H9 (cell line): ENCODE data around the gene NOTUM. TPM values are rescaled to one million over a fixed set of nuclear protein-coding genes. Genes with fewer than 3 reads are reported as not detected.

ENCODE experiments used
- DNase-seq: peaks from one replicate; pipeline ENCODE4 v3.0.0-alpha.2; 2017
- H2AFZ ChIP-seq: one replicate; pipeline ENCODE4 v1.6.1; 2013; ENCODE audit warnings: mild to moderate bottlenecking, low read length, control low read depth, moderate library complexity
- H2AK5ac ChIP-seq: 2 replicates; pipeline ENCODE4 v1.6.1; 2013; ENCODE audit warnings: low read length, control low read depth, mixed read lengths; ENCODE audit not compliant: insufficient read length
- H2BK120ac ChIP-seq: one replicate; pipeline ENCODE4 v1.6.1; 2013; ENCODE audit warnings: low read depth, mild to moderate bottlenecking, low read length, control low read depth, inconsistent platforms; ENCODE audit not compliant: poor library complexity, severe bottlenecking
- H2BK12ac ChIP-seq: 2 replicates; pipeline ENCODE4 v1.6.1; 2013; ENCODE audit warnings: low read length, control low read depth, mixed read lengths, low read depth; ENCODE audit not compliant: insufficient read length
- H2BK15ac ChIP-seq: 2 replicates; pipeline ENCODE4 v1.6.1; 2013; ENCODE audit warnings: low read depth, low read length, control low read depth
- H2BK20ac ChIP-seq: one replicate; pipeline ENCODE4 v1.6.1; 2013; ENCODE audit warnings: low read depth, mild to moderate bottlenecking, low read length, control low read depth, inconsistent platforms; ENCODE audit not compliant: poor library complexity, severe bottlenecking
- H2BK5ac ChIP-seq: 2 replicates; pipeline ENCODE4 v1.6.1; 2013; ENCODE audit warnings: low read length, control low read depth, mixed read lengths; ENCODE audit not compliant: insufficient read length
- H3K14ac ChIP-seq: 2 replicates; pipeline ENCODE4 v1.6.1; 2013; ENCODE audit warnings: low read length, control low read depth; ENCODE audit not compliant: insufficient read depth
- H3K18ac ChIP-seq: 2 replicates; pipeline ENCODE4 v1.6.1; 2013; ENCODE audit warnings: low read depth, mild to moderate bottlenecking, mixed read lengths, low read length, control low read depth; ENCODE audit not compliant: insufficient read length
- H3K23ac ChIP-seq: 2 replicates; pipeline ENCODE4 v1.6.1; 2013; ENCODE audit warnings: low read length, control low read depth, mixed read lengths, low read depth; ENCODE audit not compliant: insufficient read length
- H3K23me2 ChIP-seq: 2 replicates; pipeline ENCODE4 v1.6.1; 2013; ENCODE audit warnings: low read depth, mild to moderate bottlenecking, mixed read lengths, low read length, control low read depth; ENCODE audit not compliant: insufficient read length, poor library complexity, severe bottlenecking
- H3K27ac ChIP-seq: 2 replicates; pipeline ENCODE4 v1.5.1; 2013; ENCODE audit warnings: low read length, control low read depth, mixed read lengths, low read depth; ENCODE audit not compliant: insufficient read length
- H3K27me3 ChIP-seq: 2 replicates; pipeline ENCODE4 v1.6.1; 2013; ENCODE audit warnings: low read length, control low read depth, inconsistent platforms; ENCODE audit not compliant: insufficient read depth
- H3K4ac ChIP-seq: 2 replicates; pipeline ENCODE4 v1.6.1; 2013; ENCODE audit warnings: low read depth, mild to moderate bottlenecking, control low read depth, inconsistent platforms, low read length, moderate library complexity
- H3K4me1 ChIP-seq: 2 replicates; pipeline ENCODE4 v1.6.1; 2013; ENCODE audit warnings: low read length, control low read depth, inconsistent platforms; ENCODE audit not compliant: insufficient read depth
- H3K4me2 ChIP-seq: 2 replicates; pipeline ENCODE4 v1.6.1; 2013; ENCODE audit warnings: low read length, control low read depth, mixed read lengths; ENCODE audit not compliant: insufficient read length, insufficient read depth
- H3K56ac ChIP-seq: 2 replicates; pipeline ENCODE4 v1.6.1; 2013; ENCODE audit warnings: low read depth, mild to moderate bottlenecking, mixed read lengths, low read length, control low read depth; ENCODE audit not compliant: insufficient read length
- H3K79me1 ChIP-seq: 2 replicates; pipeline ENCODE4 v1.6.1; 2013; ENCODE audit warnings: low read depth, mild to moderate bottlenecking, moderate library complexity, low read length, control low read depth, inconsistent platforms; ENCODE audit not compliant: insufficient read depth, poor library complexity, severe bottlenecking
- H3K79me2 ChIP-seq: 2 replicates; pipeline ENCODE4 v1.6.1; 2013; ENCODE audit warnings: low read length, control low read depth, inconsistent platforms; ENCODE audit not compliant: insufficient read depth
- H3K9ac ChIP-seq: 2 replicates; pipeline ENCODE4 v1.6.1; 2013; ENCODE audit warnings: low read length, control low read depth, mixed read lengths; ENCODE audit not compliant: insufficient read length; ENCODE audit errors: extremely low read depth
- H3K9me3 ChIP-seq: one replicate; pipeline ENCODE4 v1.6.1; 2013; ENCODE audit warnings: low read depth, low read length, inconsistent platforms; ENCODE audit not compliant: control insufficient read depth
- H3T11ph ChIP-seq: one replicate; pipeline ENCODE4 v1.6.1; 2013; ENCODE audit warnings: mild to moderate bottlenecking, low read length, control low read depth, inconsistent platforms
- H4K20me1 ChIP-seq: one replicate; pipeline ENCODE4 v1.6.1; 2013; ENCODE audit not compliant: control insufficient read depth, insufficient read length, insufficient read depth
- H4K5ac ChIP-seq: 2 replicates; pipeline ENCODE4 v1.6.1; 2013; ENCODE audit warnings: low read depth, mild to moderate bottlenecking, mixed read lengths, low read length, control low read depth; ENCODE audit not compliant: insufficient read length
- H4K8ac ChIP-seq: replicated peaks from 2 replicates; pipeline ENCODE4 v1.6.1; 2013; ENCODE audit warnings: low read length, control low read depth, mixed read lengths, low read depth; ENCODE audit not compliant: insufficient read length
- H4K91ac ChIP-seq: 2 replicates; pipeline ENCODE4 v1.6.1; 2013; ENCODE audit warnings: low read depth, mild to moderate bottlenecking, moderate library complexity, mixed read lengths, low read length, control low read depth; ENCODE audit not compliant: insufficient read length
- H3K27ac Mint-ChIP-seq, 3 experiments: 2 replicates in 2 of 3; 3 replicates in 1 of 3; pipeline ENCODE4 v1.8.0; 2020 to 2021; ENCODE audit warnings: mixed read lengths in 3 of 3, mild to moderate bottlenecking in 1 of 3, moderate library complexity in 1 of 3
- H3K27me3 Mint-ChIP-seq: 2 replicates; pipeline ENCODE4 v1.8.0; 2021; ENCODE audit warnings: low read depth, mild to moderate bottlenecking, moderate library complexity, mixed read lengths
- H3K36me3 Mint-ChIP-seq, 3 experiments: 2 replicates in 2 of 3; 3 replicates in 1 of 3; pipeline ENCODE4 v1.8.0; 2020 to 2021; ENCODE audit warnings: low read depth in 3 of 3, mixed read lengths in 3 of 3; ENCODE audit not compliant: insufficient read depth in 1 of 3
- H3K4me1 Mint-ChIP-seq, 2 experiments: 2 replicates each; pipeline ENCODE4 v1.8.0; 2020; ENCODE audit warnings: mixed read lengths in 2 of 2
- H3K4me3 Mint-ChIP-seq, 2 experiments: 2 replicates in 1 of 2; 3 replicates in 1 of 2; pipeline ENCODE4 v1.8.0; 2020 to 2021; ENCODE audit warnings: mild to moderate bottlenecking in 2 of 2, mixed read lengths in 2 of 2, moderate library complexity in 1 of 2
- H3K9me3 Mint-ChIP-seq, 2 experiments: 2 replicates in 1 of 2; 3 replicates in 1 of 2; pipeline ENCODE4 v1.8.0; 2020; ENCODE audit warnings: mild to moderate bottlenecking in 2 of 2, mixed read lengths in 2 of 2, moderate library complexity in 1 of 2
- WGBS: extraction: QIAGEN DNeasy Blood & Tissue Kit; methylation state at CpG from one replicate; pipeline ENCODE4 v1.1.7; 2013; ENCODE audit warnings: missing lambda C conversion rate, low lambda C conversion rate, mixed read lengths; ENCODE audit not compliant: insufficient read length; ENCODE audit errors: extremely low coverage; 5-methylcytosine and 5-hydroxymethylcytosine counted together
- total RNA-seq: library from RNA; stranded (reverse); gene quantifications from 2 replicates; pipeline ENCODE4 v1.2.1, GENCODE V29; 2021
- TF ChIP-seq, protein P1 (sequence below): fragments of 200-600 bp; sonication (generic); conservative IDR thresholded peaks from 3 replicates; pipeline ENCODE4 v1.8.0; 2021; ENCODE audit warnings: antibody characterized with exemption, mild to moderate bottlenecking

Gene NOTUM
- total RNA-seq, 1 experiment from 2014 or later: 2.1 TPM

DNA sequence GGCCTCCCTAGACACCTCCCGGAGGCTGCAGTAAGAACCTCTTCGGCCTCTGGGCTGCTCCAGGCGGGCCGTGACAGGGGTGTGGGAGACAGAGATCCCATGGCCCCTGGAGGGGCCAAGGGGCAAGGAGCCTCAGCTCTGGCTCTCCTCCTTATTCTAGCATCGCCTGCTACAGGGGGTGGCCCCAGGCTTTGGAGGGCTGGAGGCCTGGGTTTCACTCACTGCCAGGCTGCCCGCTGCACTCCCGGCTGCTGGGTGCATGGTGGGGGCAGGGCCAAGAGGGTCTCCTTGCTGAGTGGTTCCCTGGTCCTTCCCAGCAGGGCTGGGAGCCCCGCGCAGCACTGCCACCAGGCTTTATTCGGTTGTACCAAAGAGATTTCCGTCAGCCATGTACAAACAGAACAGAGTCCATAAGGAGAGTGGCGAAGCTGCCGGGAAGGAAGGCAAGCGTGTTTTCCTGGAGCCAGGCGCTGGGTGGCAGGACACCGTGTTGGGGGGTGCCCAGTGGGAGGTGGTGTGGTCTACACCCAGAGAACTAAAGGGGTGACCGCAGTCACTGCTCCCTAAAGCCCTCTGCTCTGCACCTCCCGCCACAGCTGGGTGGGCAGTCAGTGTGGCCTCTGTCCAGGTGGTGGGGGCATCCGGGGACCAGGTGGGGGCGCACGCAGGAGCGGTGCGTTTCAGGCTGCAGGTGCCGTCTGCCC is 56.9 kb downstream of the NOTUM start:
- Histone ChIP-seq H2BK15ac (no peak overlapping the region), H3K14ac (no peak overlapping the region), H3K27ac (no peak overlapping the region), H3K9ac (no peak overlapping the region), H3K4me1 (no peaks in the 10 kb centered on the region), H2AFZ (no peak overlapping the region), H3K27me3 (no peaks in the 10 kb centered on the region; the same call in 1 of the 2 replicates), H3K4me2 (no peak overlapping the region), H3K23ac (no peak overlapping the region), H4K20me1 (no peaks in the 10 kb centered on the region), H3K4ac (no peak overlapping the region), H3T11ph (no peak overlapping the region), H4K5ac (no peak overlapping the region), H2BK12ac (no peak overlapping the region), H3K23me2 (peaks cover 11% of the 10 kb centered on the region), H3K9me3 (no peaks in the 10 kb centered on the region), H4K8ac (no peak overlapping the region), H2BK120ac (no peak overlapping the region), H2AK5ac (no peak overlapping the region), H2BK5ac (no peak overlapping the region), H3K79me1 (no peaks in the 10 kb centered on the region), H3K18ac (no peak overlapping the region), H2BK20ac (no peak overlapping the region), H3K79me2 (no peaks in the 10 kb centered on the region), H3K56ac (no peak overlapping the region), H4K91ac (no peak overlapping the region)
- peaks cover 4 to 23% (median 11%) of the 10 kb centered on the region in 3 experiments; a peak in 6 of 7 replicates for H3K36me3 Mint-ChIP-seq
- TF ChIP-seq, protein P1, sequence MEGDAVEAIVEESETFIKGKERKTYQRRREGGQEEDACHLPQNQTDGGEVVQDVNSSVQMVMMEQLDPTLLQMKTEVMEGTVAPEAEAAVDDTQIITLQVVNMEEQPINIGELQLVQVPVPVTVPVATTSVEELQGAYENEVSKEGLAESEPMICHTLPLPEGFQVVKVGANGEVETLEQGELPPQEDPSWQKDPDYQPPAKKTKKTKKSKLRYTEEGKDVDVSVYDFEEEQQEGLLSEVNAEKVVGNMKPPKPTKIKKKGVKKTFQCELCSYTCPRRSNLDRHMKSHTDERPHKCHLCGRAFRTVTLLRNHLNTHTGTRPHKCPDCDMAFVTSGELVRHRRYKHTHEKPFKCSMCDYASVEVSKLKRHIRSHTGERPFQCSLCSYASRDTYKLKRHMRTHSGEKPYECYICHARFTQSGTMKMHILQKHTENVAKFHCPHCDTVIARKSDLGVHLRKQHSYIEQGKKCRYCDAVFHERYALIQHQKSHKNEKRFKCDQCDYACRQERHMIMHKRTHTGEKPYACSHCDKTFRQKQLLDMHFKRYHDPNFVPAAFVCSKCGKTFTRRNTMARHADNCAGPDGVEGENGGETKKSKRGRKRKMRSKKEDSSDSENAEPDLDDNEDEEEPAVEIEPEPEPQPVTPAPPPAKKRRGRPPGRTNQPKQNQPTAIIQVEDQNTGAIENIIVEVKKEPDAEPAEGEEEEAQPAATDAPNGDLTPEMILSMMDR: no peak
- H3K27me3 Mint-ChIP-seq: peaks cover 11% of the 10 kb centered on the region
- no peak for DNase-seq
- peaks cover 0 to 3% of the 10 kb centered on the region in 2 experiments; a peak in 2 of 4 replicates for H3K4me1 Mint-ChIP-seq
- no peaks in the 10 kb centered on the region for H3K9me3 Mint-ChIP-seq
- no CpG with 5 or more reads among the region's 24 CpGs for WGBS
- no peak overlapping the region for H3K4me3 Mint-ChIP-seq
- H3K27ac Mint-ChIP-seq: no peak overlapping the region
